ENCODE data around the gene UNC119. TPM values are rescaled to one million over a fixed set of nuclear protein-coding genes. Genes with fewer than 3 reads are reported as not detected.

Gene UNC119
- 44.7 TPM for total RNA-seq (2021; ENCODE audit: unreplicated experiment)
- 47.6 TPM for polyA plus RNA-seq (2012; ENCODE audit: insufficient read length)
- Bru-seq, nascent RNA: percentile 61 among the genes with signal in this experiment
- percentile 89 among the genes with signal in this experiment for BruChase-seq, experiment 1, labeled RNA remaining after a 2-hour chase
- BruChase-seq, experiment 2, labeled RNA remaining after a 6-hour chase: percentile 89 among the genes with signal in this experiment
- long read RNA-seq, transcript UNC119-201 (4 exons, 1,653 nt): minor isoform, 9 of 52 reads
- long read RNA-seq, transcript UNC119-202 (5 exons, 1,424 nt): major isoform, 22 of 52 reads
- long read RNA-seq, partial matches to known transcripts: 1 of 52 reads
- long read RNA-seq, other reads (novel, unspliced or antisense): 16 of 52 reads

DNA sequence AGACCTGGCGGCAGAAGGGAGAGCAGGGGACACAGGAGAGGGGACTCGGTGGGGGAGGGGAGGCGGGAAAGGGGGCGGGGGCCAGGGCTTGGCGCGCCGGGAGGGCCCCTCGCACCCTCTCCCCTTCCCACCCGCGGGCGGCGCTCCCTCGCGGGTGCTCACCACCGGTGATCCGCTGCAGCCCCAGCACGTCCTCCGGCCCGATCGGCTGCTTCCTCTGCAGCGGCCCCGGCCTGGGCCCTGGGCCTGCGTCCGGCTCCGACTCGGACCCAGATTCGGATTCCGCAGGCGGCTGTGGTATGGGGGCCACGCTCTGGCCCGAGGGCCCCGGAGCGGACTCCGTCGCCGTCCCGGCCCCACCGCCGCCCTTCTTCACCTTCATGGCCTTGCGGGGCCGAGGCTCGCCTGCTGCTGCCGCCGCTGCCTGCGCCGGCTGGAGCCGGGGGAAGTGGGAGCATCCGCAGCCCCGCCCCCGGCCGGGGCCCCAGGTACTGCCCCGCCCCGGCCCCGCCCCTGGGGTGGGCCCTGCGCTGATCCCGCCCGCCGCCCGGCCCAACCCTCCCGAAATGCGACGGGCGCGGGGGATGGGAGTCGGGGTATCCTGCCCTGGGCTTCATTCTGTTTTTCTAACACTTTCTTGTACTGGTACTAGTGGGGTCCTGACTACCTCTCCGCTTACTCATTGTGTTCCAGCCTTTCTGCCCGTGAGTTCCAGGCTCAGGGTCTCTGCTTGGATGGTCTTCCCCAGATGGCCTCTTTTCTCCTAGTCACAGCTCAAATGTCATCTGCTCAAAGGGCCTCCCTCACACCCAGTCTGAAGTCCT is at the start of gene UNC119:
Gene UNC119, minus strand, starts transcription at position 449 of the 824 bp plus-strand sequence. Its CDS starts 67 bp downstream, at position 382.
- TF ChIP-seq, protein P1, sequence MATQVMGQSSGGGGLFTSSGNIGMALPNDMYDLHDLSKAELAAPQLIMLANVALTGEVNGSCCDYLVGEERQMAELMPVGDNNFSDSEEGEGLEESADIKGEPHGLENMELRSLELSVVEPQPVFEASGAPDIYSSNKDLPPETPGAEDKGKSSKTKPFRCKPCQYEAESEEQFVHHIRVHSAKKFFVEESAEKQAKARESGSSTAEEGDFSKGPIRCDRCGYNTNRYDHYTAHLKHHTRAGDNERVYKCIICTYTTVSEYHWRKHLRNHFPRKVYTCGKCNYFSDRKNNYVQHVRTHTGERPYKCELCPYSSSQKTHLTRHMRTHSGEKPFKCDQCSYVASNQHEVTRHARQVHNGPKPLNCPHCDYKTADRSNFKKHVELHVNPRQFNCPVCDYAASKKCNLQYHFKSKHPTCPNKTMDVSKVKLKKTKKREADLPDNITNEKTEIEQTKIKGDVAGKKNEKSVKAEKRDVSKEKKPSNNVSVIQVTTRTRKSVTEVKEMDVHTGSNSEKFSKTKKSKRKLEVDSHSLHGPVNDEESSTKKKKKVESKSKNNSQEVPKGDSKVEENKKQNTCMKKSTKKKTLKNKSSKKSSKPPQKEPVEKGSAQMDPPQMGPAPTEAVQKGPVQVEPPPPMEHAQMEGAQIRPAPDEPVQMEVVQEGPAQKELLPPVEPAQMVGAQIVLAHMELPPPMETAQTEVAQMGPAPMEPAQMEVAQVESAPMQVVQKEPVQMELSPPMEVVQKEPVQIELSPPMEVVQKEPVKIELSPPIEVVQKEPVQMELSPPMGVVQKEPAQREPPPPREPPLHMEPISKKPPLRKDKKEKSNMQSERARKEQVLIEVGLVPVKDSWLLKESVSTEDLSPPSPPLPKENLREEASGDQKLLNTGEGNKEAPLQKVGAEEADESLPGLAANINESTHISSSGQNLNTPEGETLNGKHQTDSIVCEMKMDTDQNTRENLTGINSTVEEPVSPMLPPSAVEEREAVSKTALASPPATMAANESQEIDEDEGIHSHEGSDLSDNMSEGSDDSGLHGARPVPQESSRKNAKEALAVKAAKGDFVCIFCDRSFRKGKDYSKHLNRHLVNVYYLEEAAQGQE (IDR thresholded peaks at IDR 0.05; ENCODE audit: insufficient read depth in 1 of 2, low read depth in 2 of 2, low read length in 1 of 2): no peak
- 0 out of 2 replicates have a peak, but pooled peaks have one; percentile 60 for TF ChIP-seq SIN3A (IDR thresholded peaks at IDR 0.05; ENCODE audit: borderline replicate concordance, insufficient read depth, low read depth, low read length)
- peak; percentile 69 for TF ChIP-seq POLR2AphosphoS5 (IDR thresholded peaks at IDR 0.05; ENCODE audit: low read depth, low read length)
- in situ Hi-C loops (cut with HindIII; ENCODE audit: low pct_unique_long_range_greater_than_20kb, low sequenced_read_pairs) (no loop called here), intact Hi-C loops (cut with micrococcal nuclease; ENCODE audit: unreplicated experiment) (no loop called here)
- Histone ChIP-seq H3K4me1 (ENCODE audit: control insufficient read depth, insufficient read depth, low read length) (peaks cover 9% of the 10 kb centered on the region; the same call in 1 of the 2 replicates), H3K27me3 (ENCODE audit: control insufficient read depth, insufficient read depth, low read length) (no peaks in the 10 kb centered on the region), H3K27ac (ENCODE audit: low read length) (peak within 1 kb of the TSS; percentile 62), H3K4me3 (ENCODE audit: low read depth in 2 of 2, low read length in 2 of 2) (peak within 1 kb of the TSS; percentile 72 to 77), H3K36me3 (ENCODE audit: control insufficient read depth, insufficient read depth, low read length) (no peaks in the 10 kb centered on the region), H3K9me3 (ENCODE audit: control insufficient read depth, insufficient read depth, low read depth, low read length) (no peaks in the 10 kb centered on the region)
- ATAC-seq (peak; percentile 94), DNase-seq (ENCODE audit: low read depth, low spot score) (no peak)
- BruUV-seq (replicated peaks): no TSS peak
- ChIA-PET POLR2A (interaction anchor here (0.7 kb wide), 1 partner anchor 19 kb away, joined by 3 read pairs; the partner anchor contains the start of gene PIGS), CTCF (interaction anchor here (0.7 kb wide), 1 partner anchor 20 kb away, joined by 7 read pairs; no protein-coding TSS in a partner anchor)

DNA sequence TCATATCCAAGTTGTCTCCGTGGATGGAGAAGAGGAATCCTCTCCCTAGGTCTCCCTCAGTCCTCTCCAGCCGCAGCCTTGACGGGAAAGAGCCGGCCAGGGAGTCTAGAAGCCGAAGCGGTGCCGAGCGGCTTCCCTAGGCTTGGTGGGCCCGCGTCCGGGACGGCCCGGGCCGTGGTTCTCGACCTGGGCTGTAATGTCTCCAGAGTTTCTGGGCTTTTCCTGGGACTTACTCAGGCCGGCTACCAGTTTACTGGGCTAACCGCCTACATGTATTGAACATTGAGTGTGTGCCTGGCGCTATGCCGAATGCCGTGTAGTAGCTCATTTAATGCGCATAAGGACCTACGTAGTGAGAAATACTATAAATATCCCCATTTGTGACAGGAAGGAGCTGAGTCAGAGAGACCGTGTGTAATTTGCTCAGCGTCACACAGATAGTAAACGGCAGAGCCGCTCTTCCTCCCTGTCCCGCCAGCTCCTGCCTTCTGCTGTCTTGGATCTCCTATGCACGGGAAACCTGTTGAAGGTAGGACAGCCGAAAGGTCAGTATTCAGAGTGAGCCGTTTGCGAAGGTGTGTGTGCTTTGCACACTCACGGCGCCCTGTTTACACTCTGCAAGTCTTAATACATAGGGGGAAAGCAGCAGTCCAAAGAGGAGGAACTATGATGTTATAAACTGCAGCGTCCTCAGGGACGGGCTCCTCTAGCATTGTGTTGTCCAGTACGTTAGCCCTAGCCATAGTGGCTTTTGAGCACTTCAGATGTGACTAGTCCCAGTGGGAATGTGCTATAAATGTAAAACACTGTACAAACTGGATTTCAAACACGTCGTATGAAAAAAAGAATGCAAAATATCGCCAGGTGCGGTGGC is 47.1 kb upstream of the UNC119 start:
- Histone ChIP-seq H3K9me3 (ENCODE audit: control insufficient read depth, insufficient read depth, low read depth, low read length) (no peaks in the 10 kb centered on the region), H3K36me3 (ENCODE audit: control insufficient read depth, insufficient read depth, low read length) (peaks cover 4% of the 10 kb centered on the region; the same call in 1 of the 2 replicates), H3K27ac (ENCODE audit: low read length) (peak overlapping the region; percentile 95), H3K4me1 (ENCODE audit: control insufficient read depth, insufficient read depth, low read length) (peaks cover 10% of the 10 kb centered on the region), H3K4me3 (ENCODE audit: low read depth in 2 of 2, low read length in 2 of 2) (peak overlapping the region; percentile 82 to 83), H3K27me3 (ENCODE audit: control insufficient read depth, insufficient read depth, low read length) (no peaks in the 10 kb centered on the region)
- ChIA-PET CTCF (no interaction called here), POLR2A (interaction anchor here (0.9 to 1.7 kb wide), 3 partner anchors 12 to 41 kb away, joined by 3 to 5 read pairs (median 4); partner anchors contain the start of gene ALDOC)
- in situ Hi-C loops (cut with HindIII; ENCODE audit: low pct_unique_long_range_greater_than_20kb, low sequenced_read_pairs) (no loop called here), intact Hi-C loops (cut with micrococcal nuclease; ENCODE audit: unreplicated experiment) (no loop called here)
- TF ChIP-seq SIN3A (IDR thresholded peaks at IDR 0.05; ENCODE audit: borderline replicate concordance, insufficient read depth, low read depth, low read length) (no peak), TCF7L2 (IDR thresholded peaks at IDR 0.05; ENCODE audit: low read depth, low read length) (no peak), POLR2AphosphoS5 (IDR thresholded peaks at IDR 0.05; ENCODE audit: low read depth, low read length) (no peak)
- TF ChIP-seq, protein P2, sequence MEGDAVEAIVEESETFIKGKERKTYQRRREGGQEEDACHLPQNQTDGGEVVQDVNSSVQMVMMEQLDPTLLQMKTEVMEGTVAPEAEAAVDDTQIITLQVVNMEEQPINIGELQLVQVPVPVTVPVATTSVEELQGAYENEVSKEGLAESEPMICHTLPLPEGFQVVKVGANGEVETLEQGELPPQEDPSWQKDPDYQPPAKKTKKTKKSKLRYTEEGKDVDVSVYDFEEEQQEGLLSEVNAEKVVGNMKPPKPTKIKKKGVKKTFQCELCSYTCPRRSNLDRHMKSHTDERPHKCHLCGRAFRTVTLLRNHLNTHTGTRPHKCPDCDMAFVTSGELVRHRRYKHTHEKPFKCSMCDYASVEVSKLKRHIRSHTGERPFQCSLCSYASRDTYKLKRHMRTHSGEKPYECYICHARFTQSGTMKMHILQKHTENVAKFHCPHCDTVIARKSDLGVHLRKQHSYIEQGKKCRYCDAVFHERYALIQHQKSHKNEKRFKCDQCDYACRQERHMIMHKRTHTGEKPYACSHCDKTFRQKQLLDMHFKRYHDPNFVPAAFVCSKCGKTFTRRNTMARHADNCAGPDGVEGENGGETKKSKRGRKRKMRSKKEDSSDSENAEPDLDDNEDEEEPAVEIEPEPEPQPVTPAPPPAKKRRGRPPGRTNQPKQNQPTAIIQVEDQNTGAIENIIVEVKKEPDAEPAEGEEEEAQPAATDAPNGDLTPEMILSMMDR (IDR thresholded peaks at IDR 0.05): no peak
- TF ChIP-seq, protein P1 (IDR thresholded peaks at IDR 0.05; ENCODE audit: insufficient read depth in 1 of 2, low read depth in 2 of 2, low read length in 1 of 2): no peak
- ATAC-seq (peak; percentile 76), DNase-seq (ENCODE audit: low read depth, low spot score) (peak; percentile 68)
- BruUV-seq (replicated peaks): TSS peak; percentile 95
